WTC11 (cell line): ENCODE measurements around the gene AKAP13. TPM values are rescaled to one million over a fixed set of nuclear protein-coding genes. Genes with fewer than 3 reads are reported as not detected.

ENCODE experiments used
- ATAC-seq: fragments of 200-7000 bp; cut with Tn5 transposase; 2 replicates; pipeline ENCODE4 v1.10.0; 2021; ENCODE audit warnings: mild to moderate bottlenecking, moderate library complexity
- CTCF ChIA-PET: fragments of 300-600 bp; sonication (Branson Sonifier 250); formaldehyde crosslinking; loops from one replicate; lab custom pipeline; 2021; ENCODE audit warnings: antibody characterized with exemption; lab: Charles Lee
- POLR2A ChIA-PET: fragments of 350-600 bp; sonication (Branson Sonifier 250); formaldehyde crosslinking; loops from one replicate; lab custom pipeline; 2021; ENCODE audit warnings: antibody characterized with exemption; lab: Charles Lee
- DNase-seq: peaks from one replicate; pipeline ENCODE4 v3.0.0; 2021; ENCODE audit warnings: low spot score
- H3K27ac Mint-ChIP-seq: 2 replicates; pipeline ENCODE4 v1.8.0; 2021; ENCODE audit warnings: mixed read lengths
- H3K27me3 Mint-ChIP-seq: 2 replicates; pipeline ENCODE4 v1.8.0; 2021; ENCODE audit warnings: low read depth, mild to moderate bottlenecking, moderate library complexity, mixed read lengths
- H3K36me3 Mint-ChIP-seq: 2 replicates; pipeline ENCODE4 v1.8.0; 2021; ENCODE audit warnings: mixed read lengths
- H3K4me1 Mint-ChIP-seq: 2 replicates; pipeline ENCODE4 v1.8.0; 2022; ENCODE audit warnings: mixed read lengths
- H3K4me3 Mint-ChIP-seq: 2 replicates; pipeline ENCODE4 v1.8.0; 2021; ENCODE audit warnings: mild to moderate bottlenecking, moderate library complexity, mixed read lengths
- H3K9me3 Mint-ChIP-seq: 2 replicates; pipeline ENCODE4 v1.8.0; 2021; ENCODE audit warnings: mixed read lengths
- ATF1 ChIP-seq: sonication (generic); formaldehyde crosslinking; IDR thresholded peaks from 2 replicates; pipeline ENCODE4 v1.8.1; 2023; ENCODE audit warnings: mild to moderate bottlenecking, moderate library complexity, missing genetic modification reagents
- EMX1 ChIP-seq: fragments of 250-450 bp; sonication (Bioruptor Pico); IDR thresholded peaks from 2 replicates; pipeline ENCODE4 v1.8.0; 2021; ENCODE audit warnings: mild to moderate bottlenecking
- ETV6 ChIP-seq: sonication (generic); formaldehyde crosslinking; IDR thresholded peaks from 2 replicates; pipeline ENCODE4 v1.8.1; 2022; ENCODE audit warnings: mild to moderate bottlenecking, missing genetic modification reagents
- JAZF1 ChIP-seq: fragments of 250-450 bp; sonication (Bioruptor Pico); IDR thresholded peaks from 2 replicates; pipeline ENCODE4 v1.9.0; 2021; ENCODE audit warnings: moderate library complexity, mild to moderate bottlenecking, inconsistent platforms
- NFYB ChIP-seq: sonication (generic); formaldehyde crosslinking; conservative IDR thresholded peaks from 2 replicates; pipeline ENCODE4 v1.8.0; 2022; ENCODE audit warnings: low read depth, missing genetic modification reagents
- PRRX2 ChIP-seq: fragments of 250-450 bp; sonication (Bioruptor Pico); IDR thresholded peaks from 2 replicates; pipeline ENCODE4 v1.8.0; 2021; ENCODE audit warnings: mild to moderate bottlenecking
- SMAD3 ChIP-seq: sonication (generic); formaldehyde crosslinking; IDR thresholded peaks from 2 replicates; pipeline ENCODE4 v1.8.0; 2022; ENCODE audit warnings: missing genetic modification reagents, mild to moderate bottlenecking, borderline replicate concordance
- SP1 ChIP-seq: sonication (generic); formaldehyde crosslinking; conservative IDR thresholded peaks from 2 replicates; pipeline ENCODE4 v1.8.1; 2022; ENCODE audit warnings: missing genetic modification reagents
- ZNF263 ChIP-seq: sonication (generic); formaldehyde crosslinking; IDR thresholded peaks from 2 replicates; pipeline ENCODE4 v1.8.1; 2022; ENCODE audit warnings: low read depth, mild to moderate bottlenecking, moderate library complexity, missing genetic modification reagents
- ZNF396 ChIP-seq: fragments of 250-450 bp; sonication (Bioruptor Pico); IDR thresholded peaks from 2 replicates; pipeline ENCODE4 v1.8.0; 2021; ENCODE audit warnings: mild to moderate bottlenecking, moderate library complexity, borderline replicate concordance
- total RNA-seq: library from RNA; stranded (reverse); gene quantifications from 3 replicates; pipeline ENCODE4 v1.2.3, GENCODE V29; 2021
- TF ChIP-seq, protein P1 (sequence below): sonication (generic); formaldehyde crosslinking; IDR thresholded peaks from 2 replicates; pipeline ENCODE4 v1.8.1; 2023; ENCODE audit warnings: mild to moderate bottlenecking, missing genetic modification reagents, borderline replicate concordance
- TF ChIP-seq, protein P2 (sequence below): fragments of 250-450 bp; sonication (Bioruptor Pico); IDR thresholded peaks from 2 replicates; pipeline ENCODE4 v1.8.0; 2021; ENCODE audit warnings: mild to moderate bottlenecking
- TF ChIP-seq, protein P3 (sequence below): fragments of 250-450 bp; sonication (Bioruptor Pico); IDR thresholded peaks from 2 replicates; pipeline ENCODE4 v1.9.0; 2021; ENCODE audit warnings: mild to moderate bottlenecking
- TF ChIP-seq, protein P4 (sequence below): sonication (generic); formaldehyde crosslinking; IDR thresholded peaks from 2 replicates; pipeline ENCODE4 v1.8.0; 2022; ENCODE audit warnings: missing genetic modification reagents
- TF ChIP-seq, protein P5 (sequence below): sonication (generic); formaldehyde crosslinking; IDR thresholded peaks from 2 replicates; pipeline ENCODE4 v1.8.1; 2023; ENCODE audit warnings: mild to moderate bottlenecking, moderate library complexity, missing genetic modification reagents
- TF ChIP-seq, protein P6 (sequence below): sonication (generic); formaldehyde crosslinking; IDR thresholded peaks from 2 replicates; pipeline ENCODE4 v1.8.0; 2022; ENCODE audit warnings: mild to moderate bottlenecking, missing genetic modification reagents
- TF ChIP-seq, protein P7 (sequence below): sonication (generic); formaldehyde crosslinking; IDR thresholded peaks from 2 replicates; pipeline ENCODE4 v1.8.0; 2022; ENCODE audit warnings: mild to moderate bottlenecking, missing genetic modification reagents

The AKAP13 gene
- total RNA-seq, 1 experiment from 2014 or later = 50.3 TPM

DNA sequence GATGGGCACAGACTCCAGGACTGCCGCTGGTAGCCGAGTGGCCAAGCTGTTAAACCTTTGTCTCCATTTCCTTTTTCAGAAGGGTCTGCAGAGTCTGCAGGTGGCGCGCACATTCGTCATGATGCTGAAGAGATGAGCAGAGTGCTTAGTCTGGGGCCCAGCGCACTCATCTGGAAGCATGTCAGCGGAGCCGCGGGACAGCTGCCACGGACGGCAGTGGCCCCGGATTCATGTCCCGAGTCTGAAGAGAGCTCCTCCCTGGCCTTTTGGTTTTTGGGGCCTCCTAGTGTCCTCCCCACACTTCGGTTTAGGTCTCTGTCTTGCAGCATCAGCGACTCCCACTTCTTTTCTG, 371.7 kb downstream of the AKAP13 start (continued):
- TF ChIP-seq, protein P1, sequence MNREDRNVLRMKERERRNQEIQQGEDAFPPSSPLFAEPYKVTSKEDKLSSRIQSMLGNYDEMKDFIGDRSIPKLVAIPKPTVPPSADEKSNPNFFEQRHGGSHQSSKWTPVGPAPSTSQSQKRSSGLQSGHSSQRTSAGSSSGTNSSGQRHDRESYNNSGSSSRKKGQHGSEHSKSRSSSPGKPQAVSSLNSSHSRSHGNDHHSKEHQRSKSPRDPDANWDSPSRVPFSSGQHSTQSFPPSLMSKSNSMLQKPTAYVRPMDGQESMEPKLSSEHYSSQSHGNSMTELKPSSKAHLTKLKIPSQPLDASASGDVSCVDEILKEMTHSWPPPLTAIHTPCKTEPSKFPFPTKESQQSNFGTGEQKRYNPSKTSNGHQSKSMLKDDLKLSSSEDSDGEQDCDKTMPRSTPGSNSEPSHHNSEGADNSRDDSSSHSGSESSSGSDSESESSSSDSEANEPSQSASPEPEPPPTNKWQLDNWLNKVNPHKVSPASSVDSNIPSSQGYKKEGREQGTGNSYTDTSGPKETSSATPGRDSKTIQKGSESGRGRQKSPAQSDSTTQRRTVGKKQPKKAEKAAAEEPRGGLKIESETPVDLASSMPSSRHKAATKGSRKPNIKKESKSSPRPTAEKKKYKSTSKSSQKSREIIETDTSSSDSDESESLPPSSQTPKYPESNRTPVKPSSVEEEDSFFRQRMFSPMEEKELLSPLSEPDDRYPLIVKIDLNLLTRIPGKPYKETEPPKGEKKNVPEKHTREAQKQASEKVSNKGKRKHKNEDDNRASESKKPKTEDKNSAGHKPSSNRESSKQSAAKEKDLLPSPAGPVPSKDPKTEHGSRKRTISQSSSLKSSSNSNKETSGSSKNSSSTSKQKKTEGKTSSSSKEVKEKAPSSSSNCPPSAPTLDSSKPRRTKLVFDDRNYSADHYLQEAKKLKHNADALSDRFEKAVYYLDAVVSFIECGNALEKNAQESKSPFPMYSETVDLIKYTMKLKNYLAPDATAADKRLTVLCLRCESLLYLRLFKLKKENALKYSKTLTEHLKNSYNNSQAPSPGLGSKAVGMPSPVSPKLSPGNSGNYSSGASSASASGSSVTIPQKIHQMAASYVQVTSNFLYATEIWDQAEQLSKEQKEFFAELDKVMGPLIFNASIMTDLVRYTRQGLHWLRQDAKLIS (CRISPR knock-in tag) = no peak
- no peak for TF ChIP-seq PRRX2 (CRISPR knock-in tag)
- TF ChIP-seq, protein P2, sequence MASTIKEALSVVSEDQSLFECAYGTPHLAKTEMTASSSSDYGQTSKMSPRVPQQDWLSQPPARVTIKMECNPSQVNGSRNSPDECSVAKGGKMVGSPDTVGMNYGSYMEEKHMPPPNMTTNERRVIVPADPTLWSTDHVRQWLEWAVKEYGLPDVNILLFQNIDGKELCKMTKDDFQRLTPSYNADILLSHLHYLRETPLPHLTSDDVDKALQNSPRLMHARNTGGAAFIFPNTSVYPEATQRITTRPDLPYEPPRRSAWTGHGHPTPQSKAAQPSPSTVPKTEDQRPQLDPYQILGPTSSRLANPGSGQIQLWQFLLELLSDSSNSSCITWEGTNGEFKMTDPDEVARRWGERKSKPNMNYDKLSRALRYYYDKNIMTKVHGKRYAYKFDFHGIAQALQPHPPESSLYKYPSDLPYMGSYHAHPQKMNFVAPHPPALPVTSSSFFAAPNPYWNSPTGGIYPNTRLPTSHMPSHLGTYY (CRISPR knock-in tag) = no peak
- TF ChIP-seq, all 79 proteins: peak for 0

DNA sequence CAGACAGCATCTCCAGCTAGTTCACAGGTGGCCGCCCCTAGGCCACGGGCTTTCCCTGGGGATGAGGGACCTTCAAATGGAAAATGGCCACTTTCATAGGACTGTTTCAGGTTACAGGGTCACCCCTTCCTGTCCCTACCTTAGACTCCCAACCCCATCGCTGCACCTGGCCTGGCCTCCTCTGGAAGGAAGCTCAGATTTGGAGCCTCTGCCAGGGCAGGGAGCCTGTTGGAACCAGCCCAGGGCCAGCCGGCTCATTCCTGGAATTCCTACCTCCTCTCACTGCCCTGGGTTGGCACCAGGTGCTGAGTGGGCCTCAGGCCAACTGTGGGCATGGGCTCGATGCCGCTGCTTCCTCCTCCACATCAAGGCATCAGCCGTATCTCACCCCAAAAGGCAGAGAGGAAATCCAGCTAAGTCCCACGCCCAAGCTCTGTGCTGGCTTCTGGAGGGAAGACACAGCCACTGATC, 372.1 kb downstream of the AKAP13 start:
- DNase-seq (peak; percentile 35), ATAC-seq (no peak)
- Mint-ChIP-seq H3K27me3 (no peaks in the 10 kb centered on the region), H3K4me3 (peak overlapping the region; percentile 35; the same call in 1 of the 2 replicates), H3K36me3 (peaks cover 10% of the 10 kb centered on the region; the same call in 1 of the 2 replicates), H3K27ac (peak overlapping the region; percentile 87), H3K4me1 (peaks cover 63% of the 10 kb centered on the region), H3K9me3 (no peaks in the 10 kb centered on the region)
- TF ChIP-seq ZNF263 = no peak
- TF ChIP-seq JAZF1 (CRISPR knock-in tag) = no peak
- TF ChIP-seq SP1 = no peak
- TF ChIP-seq ZNF396 (CRISPR knock-in tag) = no peak
- TF ChIP-seq SMAD3 = no peak
- TF ChIP-seq ETV6 (CRISPR knock-in tag) = no peak
- TF ChIP-seq ATF1 (CRISPR knock-in tag) = no peak
- ChIA-PET POLR2A (interaction anchor here (0.5 to 2.0 kb wide), 3 partner anchors 10 to 306 kb away, joined by 5 to 12 read pairs (median 6); no protein-coding TSS in a partner anchor), CTCF (interaction anchor here (0.6 to 2.7 kb wide), 11 partner anchors 10 to 106 kb away, joined by 3 to 18 read pairs (median 3); no protein-coding TSS in a partner anchor)

DNA sequence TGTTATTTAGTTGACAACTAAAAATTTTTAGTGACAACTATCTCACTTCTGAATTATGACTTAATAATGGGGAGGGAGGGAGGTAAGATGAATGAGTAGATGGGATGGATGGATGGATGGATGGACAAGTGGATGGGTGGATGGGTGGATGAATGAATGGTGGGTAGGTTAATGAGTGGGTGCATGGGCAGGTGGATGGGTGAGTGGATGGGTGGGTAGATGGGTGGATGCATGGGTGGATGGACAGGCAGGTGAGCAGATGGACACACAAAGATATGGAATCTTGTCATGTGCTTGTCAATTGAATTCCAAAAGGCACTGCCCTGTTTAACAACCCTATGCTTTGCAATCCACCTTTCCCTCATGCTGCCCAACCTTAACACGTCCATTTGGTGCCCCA, 372.9 kb downstream of the AKAP13 start:
- Mint-ChIP-seq H3K27ac (no peak overlapping the region), H3K9me3 (no peaks in the 10 kb centered on the region), H3K36me3 (peaks cover 14% of the 10 kb centered on the region), H3K4me3 (no peak overlapping the region), H3K4me1 (peaks cover 61% of the 10 kb centered on the region), H3K27me3 (no peaks in the 10 kb centered on the region)
- CTCF ChIA-PET = interaction anchor here (1.3 kb wide), 1 partner anchor 33 kb away, joined by 4 read pairs; no protein-coding TSS in a partner anchor
- no peak for ATAC-seq
- POLR2A ChIA-PET = interaction anchor here (0.6 to 2.0 kb wide), 2 partner anchors 11 to 148 kb away, joined by 5 to 12 read pairs; no protein-coding TSS in a partner anchor
- DNase-seq = no peak
- TF ChIP-seq NFYB = no peak
- TF ChIP-seq, protein P3, sequence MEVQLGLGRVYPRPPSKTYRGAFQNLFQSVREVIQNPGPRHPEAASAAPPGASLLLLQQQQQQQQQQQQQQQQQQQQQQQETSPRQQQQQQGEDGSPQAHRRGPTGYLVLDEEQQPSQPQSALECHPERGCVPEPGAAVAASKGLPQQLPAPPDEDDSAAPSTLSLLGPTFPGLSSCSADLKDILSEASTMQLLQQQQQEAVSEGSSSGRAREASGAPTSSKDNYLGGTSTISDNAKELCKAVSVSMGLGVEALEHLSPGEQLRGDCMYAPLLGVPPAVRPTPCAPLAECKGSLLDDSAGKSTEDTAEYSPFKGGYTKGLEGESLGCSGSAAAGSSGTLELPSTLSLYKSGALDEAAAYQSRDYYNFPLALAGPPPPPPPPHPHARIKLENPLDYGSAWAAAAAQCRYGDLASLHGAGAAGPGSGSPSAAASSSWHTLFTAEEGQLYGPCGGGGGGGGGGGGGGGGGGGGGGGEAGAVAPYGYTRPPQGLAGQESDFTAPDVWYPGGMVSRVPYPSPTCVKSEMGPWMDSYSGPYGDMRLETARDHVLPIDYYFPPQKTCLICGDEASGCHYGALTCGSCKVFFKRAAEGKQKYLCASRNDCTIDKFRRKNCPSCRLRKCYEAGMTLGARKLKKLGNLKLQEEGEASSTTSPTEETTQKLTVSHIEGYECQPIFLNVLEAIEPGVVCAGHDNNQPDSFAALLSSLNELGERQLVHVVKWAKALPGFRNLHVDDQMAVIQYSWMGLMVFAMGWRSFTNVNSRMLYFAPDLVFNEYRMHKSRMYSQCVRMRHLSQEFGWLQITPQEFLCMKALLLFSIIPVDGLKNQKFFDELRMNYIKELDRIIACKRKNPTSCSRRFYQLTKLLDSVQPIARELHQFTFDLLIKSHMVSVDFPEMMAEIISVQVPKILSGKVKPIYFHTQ (CRISPR knock-in tag) = no peak
- TF ChIP-seq, protein P4, sequence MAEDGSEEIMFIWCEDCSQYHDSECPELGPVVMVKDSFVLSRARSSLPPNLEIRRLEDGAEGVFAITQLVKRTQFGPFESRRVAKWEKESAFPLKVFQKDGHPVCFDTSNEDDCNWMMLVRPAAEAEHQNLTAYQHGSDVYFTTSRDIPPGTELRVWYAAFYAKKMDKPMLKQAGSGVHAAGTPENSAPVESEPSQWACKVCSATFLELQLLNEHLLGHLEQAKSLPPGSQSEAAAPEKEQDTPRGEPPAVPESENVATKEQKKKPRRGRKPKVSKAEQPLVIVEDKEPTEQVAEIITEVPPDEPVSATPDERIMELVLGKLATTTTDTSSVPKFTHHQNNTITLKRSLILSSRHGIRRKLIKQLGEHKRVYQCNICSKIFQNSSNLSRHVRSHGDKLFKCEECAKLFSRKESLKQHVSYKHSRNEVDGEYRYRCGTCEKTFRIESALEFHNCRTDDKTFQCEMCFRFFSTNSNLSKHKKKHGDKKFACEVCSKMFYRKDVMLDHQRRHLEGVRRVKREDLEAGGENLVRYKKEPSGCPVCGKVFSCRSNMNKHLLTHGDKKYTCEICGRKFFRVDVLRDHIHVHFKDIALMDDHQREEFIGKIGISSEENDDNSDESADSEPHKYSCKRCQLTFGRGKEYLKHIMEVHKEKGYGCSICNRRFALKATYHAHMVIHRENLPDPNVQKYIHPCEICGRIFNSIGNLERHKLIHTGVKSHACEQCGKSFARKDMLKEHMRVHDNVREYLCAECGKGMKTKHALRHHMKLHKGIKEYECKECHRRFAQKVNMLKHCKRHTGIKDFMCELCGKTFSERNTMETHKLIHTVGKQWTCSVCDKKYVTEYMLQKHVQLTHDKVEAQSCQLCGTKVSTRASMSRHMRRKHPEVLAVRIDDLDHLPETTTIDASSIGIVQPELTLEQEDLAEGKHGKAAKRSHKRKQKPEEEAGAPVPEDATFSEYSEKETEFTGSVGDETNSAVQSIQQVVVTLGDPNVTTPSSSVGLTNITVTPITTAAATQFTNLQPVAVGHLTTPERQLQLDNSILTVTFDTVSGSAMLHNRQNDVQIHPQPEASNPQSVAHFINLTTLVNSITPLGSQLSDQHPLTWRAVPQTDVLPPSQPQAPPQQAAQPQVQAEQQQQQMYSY (CRISPR knock-in tag) = no peak
- TF ChIP-seq, protein P5, sequence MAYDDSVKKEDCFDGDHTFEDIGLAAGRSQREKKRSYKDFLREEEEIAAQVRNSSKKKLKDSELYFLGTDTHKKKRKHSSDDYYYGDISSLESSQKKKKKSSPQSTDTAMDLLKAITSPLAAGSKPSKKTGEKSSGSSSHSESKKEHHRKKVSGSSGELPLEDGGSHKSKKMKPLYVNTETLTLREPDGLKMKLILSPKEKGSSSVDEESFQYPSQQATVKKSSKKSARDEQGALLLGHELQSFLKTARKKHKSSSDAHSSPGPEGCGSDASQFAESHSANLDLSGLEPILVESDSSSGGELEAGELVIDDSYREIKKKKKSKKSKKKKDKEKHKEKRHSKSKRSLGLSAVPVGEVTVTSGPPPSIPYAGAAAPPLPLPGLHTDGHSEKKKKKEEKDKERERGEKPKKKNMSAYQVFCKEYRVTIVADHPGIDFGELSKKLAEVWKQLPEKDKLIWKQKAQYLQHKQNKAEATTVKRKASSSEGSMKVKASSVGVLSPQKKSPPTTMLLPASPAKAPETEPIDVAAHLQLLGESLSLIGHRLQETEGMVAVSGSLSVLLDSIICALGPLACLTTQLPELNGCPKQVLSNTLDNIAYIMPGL = no peak
- TF ChIP-seq, protein P6, sequence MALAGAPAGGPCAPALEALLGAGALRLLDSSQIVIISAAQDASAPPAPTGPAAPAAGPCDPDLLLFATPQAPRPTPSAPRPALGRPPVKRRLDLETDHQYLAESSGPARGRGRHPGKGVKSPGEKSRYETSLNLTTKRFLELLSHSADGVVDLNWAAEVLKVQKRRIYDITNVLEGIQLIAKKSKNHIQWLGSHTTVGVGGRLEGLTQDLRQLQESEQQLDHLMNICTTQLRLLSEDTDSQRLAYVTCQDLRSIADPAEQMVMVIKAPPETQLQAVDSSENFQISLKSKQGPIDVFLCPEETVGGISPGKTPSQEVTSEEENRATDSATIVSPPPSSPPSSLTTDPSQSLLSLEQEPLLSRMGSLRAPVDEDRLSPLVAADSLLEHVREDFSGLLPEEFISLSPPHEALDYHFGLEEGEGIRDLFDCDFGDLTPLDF (CRISPR knock-in tag) = no peak
- TF ChIP-seq, protein P7, sequence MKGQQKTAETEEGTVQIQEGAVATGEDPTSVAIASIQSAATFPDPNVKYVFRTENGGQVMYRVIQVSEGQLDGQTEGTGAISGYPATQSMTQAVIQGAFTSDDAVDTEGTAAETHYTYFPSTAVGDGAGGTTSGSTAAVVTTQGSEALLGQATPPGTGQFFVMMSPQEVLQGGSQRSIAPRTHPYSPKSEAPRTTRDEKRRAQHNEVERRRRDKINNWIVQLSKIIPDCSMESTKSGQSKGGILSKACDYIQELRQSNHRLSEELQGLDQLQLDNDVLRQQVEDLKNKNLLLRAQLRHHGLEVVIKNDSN = no peak
- no peak for TF ChIP-seq EMX1
